ENCODE data around the gene THUMPD1. TPM values are rescaled to one million over a fixed set of nuclear protein-coding genes. Genes with fewer than 3 reads are reported as not detected.
"Not testable (repeated sequence)": the region's sequence is repeated elsewhere in the genome, so short reads cannot be mapped to it uniquely, and the experiment has no call there.

THUMPD1 gene
- total RNA-seq, 2 donors from 2014 or later = 32.8 to 36.8 TPM

GRCh38 chr16:20761175-20761574, 19.6 kb upstream of the THUMPD1 start:
- Histone ChIP-seq H3K4me3 (no peak overlapping the region), H3K4me1 (no peaks in the 10 kb centered on the region), H3K36me3 (no peaks in the 10 kb centered on the region), H3K27ac (no peak overlapping the region), H3K27me3 (no peaks in the 10 kb centered on the region), H3K9me3 (no peaks in the 10 kb centered on the region), H3K9ac (ENCODE audit: low read depth in 2 of 2, low read length in 2 of 2) (no peak overlapping the region)
- DNase-seq = no peak
- no peak for TF ChIP-seq CTCF (IDR thresholded peaks at IDR 0.05)
- intact Hi-C loops (cut with DNase I) = no loop called here

GRCh38 chr16:20760346-20760745, 18.7 kb upstream of the THUMPD1 start:
- Histone ChIP-seq H3K9me3 (no peaks in the 10 kb centered on the region), H3K4me1 (no peaks in the 10 kb centered on the region), H3K27ac (no peak overlapping the region), H3K27me3 (no peaks in the 10 kb centered on the region), H3K36me3 (no peaks in the 10 kb centered on the region), H3K4me3 (no peak overlapping the region), H3K9ac (ENCODE audit: low read depth in 2 of 2, low read length in 2 of 2) (no peak overlapping the region)
- TF ChIP-seq CTCF (IDR thresholded peaks at IDR 0.05) = no peak
- intact Hi-C loops (cut with DNase I) = no loop called here
- no peak for DNase-seq

- intact Hi-C loops (cut with DNase I); H3K27me3 ChIP-seq; H3K4me1 ChIP-seq; H3K4me3 ChIP-seq; H3K9me3 ChIP-seq; H3K9ac ChIP-seq (ENCODE audit: low read depth in 2 of 2, low read length in 2 of 2); H3K36me3 ChIP-seq; DNase-seq; H3K27ac ChIP-seq: not testable (repeated sequence)
These were observed 14.2 kb upstream of the THUMPD1 start for GRCh38 chr16:20755799-20756198.

GRCh38 chr16:20755238-20755637, 13.6 kb upstream of the THUMPD1 start:
- no peak for DNase-seq
- Histone ChIP-seq H3K4me1 (no peaks in the 10 kb centered on the region), H3K27me3 (no peaks in the 10 kb centered on the region), H3K9ac (ENCODE audit: low read depth in 2 of 2, low read length in 2 of 2) (no peak overlapping the region), H3K4me3 (no peak overlapping the region), H3K36me3 (no peaks in the 10 kb centered on the region), H3K9me3 (no peaks in the 10 kb centered on the region), H3K27ac (no peak overlapping the region)
- no peak for TF ChIP-seq CTCF (IDR thresholded peaks at IDR 0.05)
- intact Hi-C loops (cut with DNase I) = no loop called here

- no peak for TF ChIP-seq CTCF (IDR thresholded peaks at IDR 0.05)
- Histone ChIP-seq H3K27me3 (no peaks in the 10 kb centered on the region), H3K27ac (no peak overlapping the region), H3K9ac (ENCODE audit: low read depth in 2 of 2, low read length in 2 of 2) (no peak overlapping the region), H3K4me1 (no peaks in the 10 kb centered on the region), H3K36me3 (no peaks in the 10 kb centered on the region), H3K9me3 (no peaks in the 10 kb centered on the region), H3K4me3 (no peak overlapping the region)
- DNase-seq = no peak
- intact Hi-C loops (cut with DNase I) = no loop called here
These were observed 12.1 kb upstream of the THUMPD1 start for GRCh38 chr16:20753727-20754126.

- Histone ChIP-seq H3K4me1 (no peaks in the 10 kb centered on the region), H3K27ac (no peak overlapping the region), H3K27me3 (no peaks in the 10 kb centered on the region), H3K36me3 (no peaks in the 10 kb centered on the region), H3K9ac (ENCODE audit: low read depth in 2 of 2, low read length in 2 of 2) (no peak overlapping the region), H3K4me3 (no peak overlapping the region), H3K9me3 (no peaks in the 10 kb centered on the region)
- no peak for DNase-seq
- intact Hi-C loops (cut with DNase I) = no loop called here
- TF ChIP-seq CTCF (IDR thresholded peaks at IDR 0.05) = no peak
These were observed 8.9 kb upstream of the THUMPD1 start for GRCh38 chr16:20750558-20750957.
